ENCODE results near the gene CDH8.

GRCh38 chr16:61617219-61617783 is 418.9 kb downstream of the CDH8 start:
- TF ChIP-seq POLR2AphosphoS5 (IDR thresholded peaks at IDR 0.05; ENCODE audit: borderline replicate concordance, low read depth, low read length) (no peak), EZH2 (IDR thresholded peaks at IDR 0.05) (no peak), FOXP2 (optimal IDR thresholded peaks at IDR 0.05; ENCODE audit: control extremely low read depth, extremely low read length, insufficient read depth) (no peak)
